AG04450 (cell line): ENCODE measurements around the gene TMEM181. TPM values are rescaled to one million over a fixed set of nuclear protein-coding genes. Genes with fewer than 3 reads are reported as not detected.

Experiments
- CTCF ChIA-PET: fragments of 300-600, 350-600 bp; formaldehyde crosslinking; extraction: SDS; loops from one replicate; lab custom pipeline; 2022; ENCODE audit warnings: antibody characterized with exemption, inconsistent platforms; lab: Charles Lee
- POLR2A ChIA-PET: fragments of 350-600 bp; formaldehyde crosslinking; extraction: SDS; loops from one replicate; lab custom pipeline; 2021; ENCODE audit warnings: antibody characterized with exemption, inconsistent platforms; lab: Yijun Ruan, JAX
- DNase-seq: peaks from one replicate; pipeline ENCODE4 v3.0.0-alpha.2; 2011; ENCODE audit warnings: low read depth, low spot score
- H3K27ac ChIP-seq: one replicate; pipeline ENCODE4 v1.5.1; 2012; ENCODE audit warnings: low read depth, low read length, control low read depth
- H3K27me3 ChIP-seq: one replicate; pipeline ENCODE4 v1.6.0; 2012; ENCODE audit warnings: low read length; ENCODE audit not compliant: control insufficient read depth, insufficient read depth
- H3K4me3 ChIP-seq: 2 replicates; pipeline ENCODE4 v1.5.1; 2011; ENCODE audit warnings: mild to moderate bottlenecking, low read depth, low read length, control low read depth
- H3K9me3 ChIP-seq: 2 replicates; pipeline ENCODE4 v1.5.1; 2012; ENCODE audit warnings: low read length; ENCODE audit not compliant: control insufficient read depth, insufficient read depth
- polyA plus RNA-seq: library from polyadenylated mRNA; depleted of rRNA; stranded (reverse); fragments of >200 nt; gene quantifications from 2 replicates; pipeline ENCODE4 v1.2.3, GENCODE V29; 2011
- TF ChIP-seq, protein P1 (sequence below): IDR thresholded peaks from 2 replicates; pipeline ENCODE4 v1.5.1; 2011; ENCODE audit warnings: low read depth, low read length, control low read depth, inconsistent platforms

The TMEM181 gene
- polyA plus RNA-seq, 1 experiment, result 44.1 TPM

DNA sequence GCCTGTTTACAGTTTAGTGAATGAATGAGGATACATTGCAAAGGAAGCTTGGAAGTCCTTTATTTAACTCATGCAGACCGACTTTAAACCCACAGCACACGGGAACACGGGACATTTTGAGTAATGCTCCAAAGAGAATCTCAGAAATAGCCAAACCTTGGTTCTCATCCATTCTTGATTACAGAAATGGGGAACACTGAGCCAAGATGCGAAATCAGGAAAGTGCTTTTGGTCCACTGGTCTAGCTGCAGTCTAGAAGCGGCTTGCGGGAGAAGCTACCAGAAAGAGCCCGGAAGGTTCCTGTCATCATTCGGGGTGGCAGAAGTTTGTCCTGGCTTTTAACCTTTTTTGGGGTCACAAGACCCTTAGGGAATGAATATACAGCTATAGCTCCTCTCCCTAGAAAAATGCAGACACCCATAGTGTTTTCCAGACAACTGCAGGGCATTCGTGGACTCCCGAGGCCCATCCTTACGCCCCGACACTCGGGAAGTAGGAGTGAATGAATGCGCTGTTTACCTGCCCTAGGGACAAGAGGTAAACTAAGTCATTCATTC is 475 bp upstream of the TMEM181 start:
- Histone ChIP-seq H3K4me3 (peak overlapping the region; percentile 80), H3K9me3 (no peaks in the 10 kb centered on the region), H3K27ac (peak overlapping the region; percentile 61), H3K27me3 (no peaks in the 10 kb centered on the region)
- TF ChIP-seq, protein P1, sequence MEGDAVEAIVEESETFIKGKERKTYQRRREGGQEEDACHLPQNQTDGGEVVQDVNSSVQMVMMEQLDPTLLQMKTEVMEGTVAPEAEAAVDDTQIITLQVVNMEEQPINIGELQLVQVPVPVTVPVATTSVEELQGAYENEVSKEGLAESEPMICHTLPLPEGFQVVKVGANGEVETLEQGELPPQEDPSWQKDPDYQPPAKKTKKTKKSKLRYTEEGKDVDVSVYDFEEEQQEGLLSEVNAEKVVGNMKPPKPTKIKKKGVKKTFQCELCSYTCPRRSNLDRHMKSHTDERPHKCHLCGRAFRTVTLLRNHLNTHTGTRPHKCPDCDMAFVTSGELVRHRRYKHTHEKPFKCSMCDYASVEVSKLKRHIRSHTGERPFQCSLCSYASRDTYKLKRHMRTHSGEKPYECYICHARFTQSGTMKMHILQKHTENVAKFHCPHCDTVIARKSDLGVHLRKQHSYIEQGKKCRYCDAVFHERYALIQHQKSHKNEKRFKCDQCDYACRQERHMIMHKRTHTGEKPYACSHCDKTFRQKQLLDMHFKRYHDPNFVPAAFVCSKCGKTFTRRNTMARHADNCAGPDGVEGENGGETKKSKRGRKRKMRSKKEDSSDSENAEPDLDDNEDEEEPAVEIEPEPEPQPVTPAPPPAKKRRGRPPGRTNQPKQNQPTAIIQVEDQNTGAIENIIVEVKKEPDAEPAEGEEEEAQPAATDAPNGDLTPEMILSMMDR, result no peak
- ChIA-PET CTCF (interaction anchor here (0.7 to 1.1 kb wide), 3 partner anchors 46 to 338 kb away, joined by 3 to 6 read pairs (median 4); no protein-coding TSS in a partner anchor), POLR2A (interaction anchor here (0.6 kb wide), 1 partner anchor 158 kb away, joined by 4 read pairs; no protein-coding TSS in a partner anchor)
- no peak for DNase-seq

DNA sequence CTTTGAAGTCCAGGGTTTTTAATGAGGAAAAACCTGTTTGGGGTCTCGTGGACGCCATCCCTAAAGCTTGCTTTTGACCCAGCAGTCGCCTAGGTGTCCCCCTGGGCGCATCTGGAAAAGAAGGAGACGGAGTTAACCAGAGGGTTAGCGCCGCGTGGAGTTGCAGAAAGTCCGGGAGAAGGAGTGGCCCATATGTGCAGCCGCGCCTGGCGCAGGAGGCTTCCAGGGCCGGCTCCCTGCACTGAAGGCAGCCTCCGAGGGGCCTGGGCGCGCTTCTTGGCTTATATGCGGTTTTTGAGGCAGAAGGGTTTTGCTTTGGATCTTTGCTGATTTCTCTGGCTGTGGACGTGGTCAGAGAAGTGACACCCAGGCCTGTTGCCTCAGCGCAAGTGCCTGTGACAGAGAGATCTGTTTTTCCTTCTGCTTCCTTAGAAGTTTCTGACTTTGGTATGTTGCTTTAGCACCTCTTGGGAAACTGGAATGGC is 987 bp downstream of the TMEM181 start:
- ChIA-PET CTCF (interaction anchor here (0.6 kb wide), 1 partner anchor 179 kb away, joined by 3 read pairs; no protein-coding TSS in a partner anchor), POLR2A (no interaction called here)
- Histone ChIP-seq H3K27ac (peak overlapping the region; percentile 31), H3K9me3 (no peaks in the 10 kb centered on the region), H3K4me3 (peak overlapping the region; percentile 80), H3K27me3 (no peaks in the 10 kb centered on the region)
- DNase-seq, result no peak
- TF ChIP-seq, protein P1, result no peak

DNA sequence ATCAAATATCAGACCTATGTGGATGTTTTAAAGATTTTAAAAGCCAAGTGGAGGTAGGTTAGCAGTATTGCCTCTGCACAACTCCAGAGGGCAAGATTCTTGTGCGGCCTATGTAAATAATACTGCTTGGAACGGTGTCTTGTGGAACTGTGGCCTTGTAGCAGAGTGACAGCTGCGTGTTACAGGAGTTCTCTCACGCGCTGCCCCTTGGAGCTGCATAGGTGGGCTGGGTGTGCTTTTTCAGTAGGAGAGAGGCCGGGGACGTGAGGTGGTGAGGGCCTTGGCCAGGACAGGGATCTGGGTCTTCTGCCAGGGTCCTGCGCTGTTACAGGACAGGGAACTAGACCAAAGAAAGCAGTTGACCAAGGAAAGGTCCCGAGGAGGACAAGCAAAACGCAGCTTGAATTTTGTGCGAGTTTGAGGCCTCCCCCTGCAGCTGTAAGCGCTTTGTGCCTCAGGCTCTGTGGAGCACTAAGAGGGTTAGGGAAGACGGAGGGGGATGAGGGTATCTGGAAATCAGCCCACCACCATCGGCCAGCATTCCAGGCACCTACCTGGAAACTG is 1.5 kb downstream of the TMEM181 start:
- H3K27me3 ChIP-seq, result no peaks in the 10 kb centered on the region
- ChIA-PET CTCF (no interaction called here), POLR2A (no interaction called here)
- H3K9me3 ChIP-seq, result no peaks in the 10 kb centered on the region
- TF ChIP-seq, protein P1, result no peak
- H3K27ac ChIP-seq, result no peak overlapping the region
- DNase-seq, result no peak
- H3K4me3 ChIP-seq, result peak overlapping the region; percentile 80

DNA sequence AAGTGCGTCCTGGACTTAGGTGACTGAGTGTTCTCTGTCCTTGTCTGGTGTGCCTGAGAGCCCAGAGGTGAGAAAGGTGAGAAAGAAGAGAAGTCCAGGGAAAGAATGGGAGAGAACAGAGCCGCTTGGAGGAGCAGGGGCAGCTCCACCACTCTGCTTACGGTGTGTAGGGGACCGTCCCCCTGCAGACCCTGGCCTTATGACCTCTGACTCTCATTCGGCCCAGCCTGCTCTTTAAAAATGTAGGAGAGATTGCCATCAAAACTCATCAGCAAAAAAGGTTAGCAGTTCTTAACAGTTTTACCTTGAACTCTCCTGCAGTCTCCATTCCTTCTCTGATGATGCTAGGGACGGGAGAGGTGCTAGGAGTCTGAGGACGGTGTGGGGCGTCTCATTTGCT is 2.0 kb downstream of the TMEM181 start:
- TF ChIP-seq, protein P1, result no peak
- Histone ChIP-seq H3K27me3 (no peaks in the 10 kb centered on the region), H3K9me3 (no peaks in the 10 kb centered on the region), H3K27ac (no peak overlapping the region), H3K4me3 (peak overlapping the region; percentile 80)
- ChIA-PET POLR2A (no interaction called here), CTCF (interaction anchor here (2.8 kb wide), 1 partner anchor 341 kb away, joined by 17 read pairs; no protein-coding TSS in a partner anchor)
- DNase-seq, result no peak
